Endothelial cell of umbilical vein (primary cell): ENCODE data around the gene FTH1. TPM values are rescaled to one million over a fixed set of nuclear protein-coding genes. Genes with fewer than 3 reads are reported as not detected.

Experiments
- BruUV-seq: library from RNA; stranded (reverse); fragments of 400-500 nt; replicated peaks from 2 replicates; lab custom pipeline; 2021; lab: Mats Ljungman, UMichigan
- CTCF ChIA-PET: fragments of 300-600, 350-600 bp; sonication (Branson Sonifier 250); formaldehyde crosslinking; loops from one replicate; lab custom pipeline; 2021; ENCODE audit warnings: antibody characterized with exemption, inconsistent platforms; lab: Charles Lee
- POLR2A ChIA-PET: fragments of 300-600, 350-600 bp; sonication (Branson Sonifier 250); formaldehyde crosslinking; loops from one replicate; lab custom pipeline; 2021; ENCODE audit warnings: antibody characterized with exemption, inconsistent platforms; lab: Charles Lee
- DNase-seq: peaks from one replicate; pipeline ENCODE4 v3.0.0-alpha.2; 2011; ENCODE audit warnings: low read depth, low spot score
- FAIRE-seq: peaks from 2 replicates; lab custom pipeline; 2011; peaks lifted over from hg19 to GRCh38; lab: Jason Lieb, UNC
- H2AFZ ChIP-seq: 2 replicates; pipeline ENCODE4 v1.6.0; 2012; ENCODE audit warnings: low read depth, low read length, control low read depth, inconsistent platforms
- H3K27ac ChIP-seq: 2 replicates; pipeline ENCODE4 v1.5.1; 2011; ENCODE audit warnings: low read depth, mild to moderate bottlenecking, control low read depth, low read length, moderate library complexity; ENCODE audit not compliant: insufficient read depth
- H3K27me3 ChIP-seq, 2 experiments: 2 replicates each; pipeline versions ENCODE4 v1.6.0 to v1.6.1; 2011; ENCODE audit warnings: low read length in 2 of 2, mixed read lengths in 1 of 2; ENCODE audit not compliant: control insufficient read depth in 2 of 2, insufficient read depth in 2 of 2
- H3K36me3 ChIP-seq, 2 experiments: 2 replicates in 1 of 2; 3 replicates in 1 of 2; pipeline ENCODE4 v1.5.1; 2011; ENCODE audit warnings: low read length in 2 of 2, mild to moderate bottlenecking in 1 of 2, moderate library complexity in 1 of 2; ENCODE audit not compliant: control insufficient read depth in 2 of 2, insufficient read depth in 2 of 2; ENCODE audit errors: extremely low read depth in 1 of 2
- H3K4me1 ChIP-seq: 3 replicates; pipeline ENCODE4 v1.5.1; 2011; ENCODE audit warnings: mild to moderate bottlenecking, low read length; ENCODE audit not compliant: control insufficient read depth, insufficient read depth; ENCODE audit errors: extremely low read depth
- H3K4me2 ChIP-seq: 2 replicates; pipeline ENCODE4 v1.6.1; 2011; ENCODE audit warnings: low read length, control low read depth, mixed read lengths; ENCODE audit not compliant: insufficient read depth
- H3K4me3 ChIP-seq, 3 experiments: fragments of 200-600 bp in 1 of 3; sonication (generic), shearing (Covaris generic) in 1 of 3; replicated peaks in 1 of 3; 2 replicates each; pipeline ENCODE4 v1.5.1; 2011 to 2016; ENCODE audit warnings: control low read depth in 3 of 3, low read length in 3 of 3, mild to moderate bottlenecking in 2 of 3, inconsistent platforms in 1 of 3, low read depth in 1 of 3, moderate library complexity in 1 of 3; ENCODE audit not compliant: insufficient read depth in 1 of 3
- H3K79me2 ChIP-seq: 2 replicates; pipeline ENCODE4 v1.6.0; 2012; ENCODE audit warnings: low read length, inconsistent platforms; ENCODE audit not compliant: control insufficient read depth, insufficient read depth
- H3K9ac ChIP-seq: replicated peaks from 2 replicates; pipeline ENCODE3; 2011; ENCODE audit warnings: low read length, control low read depth; ENCODE audit not compliant: insufficient read depth; ENCODE audit errors: extremely low read depth
- H3K9me1 ChIP-seq: replicated peaks from 3 replicates; pipeline ENCODE4 v1.6.0; 2011; ENCODE audit warnings: mild to moderate bottlenecking, low read length; ENCODE audit not compliant: control insufficient read depth, insufficient read depth; ENCODE audit errors: extremely low read depth
- H3K9me3 ChIP-seq: replicated peaks from 2 replicates; pipeline ENCODE4 v1.5.1; 2012; ENCODE audit warnings: low read length, inconsistent platforms; ENCODE audit not compliant: control insufficient read depth, insufficient read depth
- H4K20me1 ChIP-seq: replicated peaks from 2 replicates; pipeline ENCODE3; 2011; ENCODE audit warnings: mild to moderate bottlenecking, low read length; ENCODE audit not compliant: control insufficient read depth, insufficient read depth; ENCODE audit errors: extremely low read depth
- EZH2 ChIP-seq: IDR thresholded peaks from 2 replicates; pipeline ENCODE4 v1.6.1; 2012; ENCODE audit warnings: borderline replicate concordance, low read depth, mild to moderate bottlenecking, moderate library complexity, low read length, inconsistent platforms; ENCODE audit not compliant: severe bottlenecking
- JUN ChIP-seq: IDR thresholded peaks from 2 replicates; pipeline ENCODE4 v1.6.1; 2011; ENCODE audit warnings: borderline replicate concordance, low read depth; ENCODE audit not compliant: insufficient read length, insufficient read depth
- MYC ChIP-seq: IDR thresholded peaks from one replicate; pipeline ENCODE4 v1.6.1; 2011; ENCODE audit warnings: mild to moderate bottlenecking, low read depth, low read length
- POLR2A ChIP-seq: IDR thresholded peaks from 2 replicates; pipeline ENCODE4 v1.6.1; 2012; ENCODE audit warnings: low read depth, mild to moderate bottlenecking, control low read depth, low read length
- POLR2AphosphoS5 ChIP-seq: IDR thresholded peaks from 2 replicates; pipeline ENCODE4 v1.6.1; 2012; ENCODE audit warnings: low read depth, mild to moderate bottlenecking, control low read depth, low read length, moderate library complexity; ENCODE audit not compliant: insufficient read depth
- dilution Hi-C: fragments of 300-500 bp; cut with MboI; formaldehyde crosslinking; loops from one replicate; pipeline ENCODE4 v1.15.0; 2019; ENCODE audit warnings: low sequenced_read_pairs; ENCODE audit not compliant: extremely low pct_ligation_motif_present
- intact Hi-C: fragments of 100-400 bp; cut with micrococcal nuclease; formaldehyde crosslinking; loops from one replicate; pipeline ENCODE4 v1.10.0; 2022
- polyA plus RNA-seq, 4 experiments: library from polyadenylated mRNA; depleted of rRNA in 3 of 4; stranded (reverse) in 3 of 4; unstranded in 1 of 4; fragments of >200 nt; gene quantifications; 2 replicates each; pipeline versions ENCODE4 v1.2.1 to v1.2.3, GENCODE V29; 2011 to 2012; ENCODE audit warnings: missing spikeins in 1 of 4
- total RNA-seq: library from RNA; stranded (reverse); gene quantifications from 2 replicates; pipeline ENCODE4 v1.2.3, GENCODE V29; 2021
- TF ChIP-seq, protein P1 (sequence below), 2 donors: IDR thresholded peaks; 1 replicate in 1 of 2; 2 replicates in 1 of 2; pipeline ENCODE4 v1.5.1; 2011; ENCODE audit warnings: low read length in 2 of 2, mild to moderate bottlenecking in 2 of 2, moderate library complexity in 2 of 2, control low read depth in 1 of 2, inconsistent platforms in 1 of 2, low read depth in 1 of 2; ENCODE audit not compliant: insufficient read depth in 1 of 2; ENCODE audit errors: extremely low read depth in 1 of 2

FTH1 gene
- total and polyA plus RNA-seq, 2 donors (not counting 3 experiments of a cell fraction or from before 2014, with no cell fraction given) = 1,177 to 2,501 TPM

DNA sequence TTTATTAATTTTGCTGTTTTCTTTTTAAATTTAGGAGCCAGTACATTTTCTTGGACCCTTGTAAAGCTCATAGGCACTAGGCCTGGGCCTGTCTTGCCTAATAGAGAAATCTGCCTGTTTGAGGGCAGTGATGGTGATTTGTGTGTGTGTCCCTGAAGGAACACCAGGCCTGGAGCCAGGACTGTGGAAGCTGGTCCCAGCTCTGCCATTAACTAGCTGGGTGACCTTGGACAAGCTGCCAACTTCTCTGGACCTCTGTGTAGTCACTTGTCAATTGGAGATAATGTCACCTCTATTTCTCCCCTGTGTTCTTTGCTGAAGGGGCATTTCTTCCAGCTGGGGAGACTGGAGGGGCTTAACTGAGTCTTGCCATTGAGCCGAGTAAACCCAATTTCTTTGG is 16.0 kb upstream of the FTH1 start:
- dilution Hi-C loops = no loop called here
- no peaks in the 10 kb centered on the region for H3K36me3 ChIP-seq
- H3K4me1 ChIP-seq = peaks cover 6% of the 10 kb centered on the region
- no peak overlapping the region for H3K9ac ChIP-seq
- H3K79me2 ChIP-seq = no peaks in the 10 kb centered on the region
- H3K9me3 ChIP-seq = no peaks in the 10 kb centered on the region
- H3K4me2 ChIP-seq = no peak overlapping the region
- BruUV-seq = no TSS peak
- intact Hi-C loops = no loop called here
- H3K9me1 ChIP-seq = no peaks in the 10 kb centered on the region
- H3K4me3 ChIP-seq = no peak overlapping the region
- no peak for DNase-seq
- H4K20me1 ChIP-seq = no peaks in the 10 kb centered on the region
- FAIRE-seq = no peak
- CTCF ChIA-PET = interaction anchor here (0.9 to 1.4 kb wide), 4 partner anchors 13 to 99 kb away, joined by 3 to 5 read pairs (median 3); no protein-coding TSS in a partner anchor
- H3K27ac ChIP-seq = no peak overlapping the region
- peaks cover 0 to 8% of the 10 kb centered on the region in 2 experiments for H3K27me3 ChIP-seq
- TF ChIP-seq MYC (no peak), POLR2AphosphoS5 (no peak), JUN (no peak), POLR2A (no peak), EZH2 (no peak)
- TF ChIP-seq, protein P1, sequence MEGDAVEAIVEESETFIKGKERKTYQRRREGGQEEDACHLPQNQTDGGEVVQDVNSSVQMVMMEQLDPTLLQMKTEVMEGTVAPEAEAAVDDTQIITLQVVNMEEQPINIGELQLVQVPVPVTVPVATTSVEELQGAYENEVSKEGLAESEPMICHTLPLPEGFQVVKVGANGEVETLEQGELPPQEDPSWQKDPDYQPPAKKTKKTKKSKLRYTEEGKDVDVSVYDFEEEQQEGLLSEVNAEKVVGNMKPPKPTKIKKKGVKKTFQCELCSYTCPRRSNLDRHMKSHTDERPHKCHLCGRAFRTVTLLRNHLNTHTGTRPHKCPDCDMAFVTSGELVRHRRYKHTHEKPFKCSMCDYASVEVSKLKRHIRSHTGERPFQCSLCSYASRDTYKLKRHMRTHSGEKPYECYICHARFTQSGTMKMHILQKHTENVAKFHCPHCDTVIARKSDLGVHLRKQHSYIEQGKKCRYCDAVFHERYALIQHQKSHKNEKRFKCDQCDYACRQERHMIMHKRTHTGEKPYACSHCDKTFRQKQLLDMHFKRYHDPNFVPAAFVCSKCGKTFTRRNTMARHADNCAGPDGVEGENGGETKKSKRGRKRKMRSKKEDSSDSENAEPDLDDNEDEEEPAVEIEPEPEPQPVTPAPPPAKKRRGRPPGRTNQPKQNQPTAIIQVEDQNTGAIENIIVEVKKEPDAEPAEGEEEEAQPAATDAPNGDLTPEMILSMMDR (IDR thresholded peaks at IDR 0.05; ENCODE audit: extremely low read depth in 1 of 2, insufficient read depth in 1 of 2, low read depth in 1 of 2, low read length in 2 of 2) = no peak
- no peak overlapping the region for H2AFZ ChIP-seq
- POLR2A ChIA-PET = no interaction called here
